Astrocyte of the cerebellum (primary cell): Measurements from ENCODE around the gene TBC1D17.
A peak's percentile ranks its signal among the peaks of the same experiment; 100 is the strongest.

ENCODE experiments used
- DNase-seq: peaks from one replicate; pipeline ENCODE4 v3.0.0-alpha.2; 2011; ENCODE audit warnings: low read depth
- H3K4me3 ChIP-seq: 2 replicates; pipeline ENCODE4 v1.5.1; 2011; ENCODE audit warnings: mild to moderate bottlenecking, low read depth, low read length, moderate library complexity
- in situ Hi-C: cut with HindIII; loops from 2 replicates; pipeline ENCODE4 v1.10.0; 2017; ENCODE audit warnings: low sequenced_read_pairs
- TF ChIP-seq, protein P1 (sequence below): IDR thresholded peaks from 2 replicates; pipeline ENCODE4 v1.5.1; 2012; ENCODE audit warnings: low read length, low read depth, moderate library complexity, mild to moderate bottlenecking; ENCODE audit errors: missing control alignments

The TBC1D17 gene

DNA sequence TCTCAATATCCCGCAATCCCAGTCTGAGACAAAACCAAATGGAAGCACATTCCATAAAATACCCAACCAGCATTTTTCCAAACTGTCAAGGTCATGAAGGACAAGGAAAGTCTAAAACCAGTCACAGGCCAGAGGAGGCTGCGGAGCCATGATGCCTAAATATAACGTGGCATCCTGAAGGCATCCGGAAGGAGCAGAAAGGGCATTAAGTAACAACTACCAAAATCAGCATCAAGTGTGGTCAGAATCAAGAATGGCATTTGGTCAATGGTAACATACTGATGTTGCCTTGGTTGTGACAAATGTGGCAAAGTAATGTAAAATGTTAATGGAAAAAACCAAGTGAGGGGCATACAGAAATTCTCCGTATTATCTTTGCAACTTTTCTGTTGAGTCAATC lies 48.0 kb downstream of the TBC1D17 start:
- TF ChIP-seq, protein P1, sequence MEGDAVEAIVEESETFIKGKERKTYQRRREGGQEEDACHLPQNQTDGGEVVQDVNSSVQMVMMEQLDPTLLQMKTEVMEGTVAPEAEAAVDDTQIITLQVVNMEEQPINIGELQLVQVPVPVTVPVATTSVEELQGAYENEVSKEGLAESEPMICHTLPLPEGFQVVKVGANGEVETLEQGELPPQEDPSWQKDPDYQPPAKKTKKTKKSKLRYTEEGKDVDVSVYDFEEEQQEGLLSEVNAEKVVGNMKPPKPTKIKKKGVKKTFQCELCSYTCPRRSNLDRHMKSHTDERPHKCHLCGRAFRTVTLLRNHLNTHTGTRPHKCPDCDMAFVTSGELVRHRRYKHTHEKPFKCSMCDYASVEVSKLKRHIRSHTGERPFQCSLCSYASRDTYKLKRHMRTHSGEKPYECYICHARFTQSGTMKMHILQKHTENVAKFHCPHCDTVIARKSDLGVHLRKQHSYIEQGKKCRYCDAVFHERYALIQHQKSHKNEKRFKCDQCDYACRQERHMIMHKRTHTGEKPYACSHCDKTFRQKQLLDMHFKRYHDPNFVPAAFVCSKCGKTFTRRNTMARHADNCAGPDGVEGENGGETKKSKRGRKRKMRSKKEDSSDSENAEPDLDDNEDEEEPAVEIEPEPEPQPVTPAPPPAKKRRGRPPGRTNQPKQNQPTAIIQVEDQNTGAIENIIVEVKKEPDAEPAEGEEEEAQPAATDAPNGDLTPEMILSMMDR, result no peak
- in situ Hi-C loops, result no loop called here
- no peak for DNase-seq
- H3K4me3 ChIP-seq, result no peak overlapping the region

DNA sequence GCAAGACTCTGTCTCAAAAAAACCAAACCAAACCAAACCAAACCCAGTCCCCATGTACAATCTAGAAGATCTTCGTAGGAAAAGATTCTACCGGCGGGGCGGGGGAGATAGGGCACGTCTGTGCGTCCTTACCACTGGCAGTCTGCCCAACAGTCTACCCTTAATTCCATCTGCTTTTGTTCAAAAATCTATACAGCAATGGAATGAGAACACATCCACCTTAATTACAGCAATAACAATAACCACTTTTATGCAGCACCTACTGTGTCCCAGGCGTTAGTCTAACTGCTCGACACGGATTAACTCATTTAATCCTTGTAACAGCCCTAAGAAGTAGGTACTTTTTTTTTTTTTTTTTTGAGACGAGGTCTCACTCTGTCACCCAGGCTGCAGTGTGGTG lies 49.0 kb downstream of the TBC1D17 start:
- no peak for DNase-seq
- H3K4me3 ChIP-seq, result no peak overlapping the region
- in situ Hi-C loops, result no loop called here
- TF ChIP-seq, protein P1, result no peak

DNA sequence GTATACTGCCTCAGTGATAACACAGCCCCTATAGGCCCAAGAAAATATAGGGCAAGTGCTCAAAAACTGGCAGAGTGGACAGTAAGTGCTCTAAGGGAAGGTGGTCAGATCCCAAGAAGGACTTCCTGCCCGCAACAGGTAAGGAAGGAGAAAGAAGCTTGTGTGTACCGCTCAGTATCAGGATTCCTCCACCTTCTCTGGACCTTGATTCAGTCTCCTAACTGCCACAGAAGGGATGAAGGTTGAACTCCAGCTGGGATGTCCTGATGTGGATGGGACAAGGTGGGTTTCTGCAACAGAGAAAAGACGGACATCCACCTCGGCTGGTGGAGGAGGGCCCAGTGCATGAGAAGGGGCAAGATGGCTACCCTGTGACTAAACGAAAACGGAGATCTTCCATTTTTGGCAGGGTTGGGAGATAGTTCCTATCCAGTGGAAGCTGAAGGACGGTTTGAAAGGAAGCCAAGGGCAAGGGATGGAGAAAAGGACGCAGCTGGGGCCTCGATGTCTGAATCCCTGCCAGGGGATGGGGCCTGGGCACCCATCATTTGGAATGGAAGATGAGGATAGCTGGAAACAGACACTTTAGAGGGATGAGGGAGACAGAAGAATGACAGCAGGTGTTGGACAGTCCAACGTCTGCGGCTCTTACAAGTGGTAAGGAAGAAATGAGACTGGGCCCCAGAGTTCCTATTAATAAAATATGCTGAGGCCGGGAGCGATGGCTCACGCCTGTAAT lies 50.2 kb downstream of the TBC1D17 start:
- TF ChIP-seq, protein P1, result no peak
- in situ Hi-C loops, result no loop called here
- H3K4me3 ChIP-seq, result peak overlapping the region; percentile 65
- no peak for DNase-seq

DNA sequence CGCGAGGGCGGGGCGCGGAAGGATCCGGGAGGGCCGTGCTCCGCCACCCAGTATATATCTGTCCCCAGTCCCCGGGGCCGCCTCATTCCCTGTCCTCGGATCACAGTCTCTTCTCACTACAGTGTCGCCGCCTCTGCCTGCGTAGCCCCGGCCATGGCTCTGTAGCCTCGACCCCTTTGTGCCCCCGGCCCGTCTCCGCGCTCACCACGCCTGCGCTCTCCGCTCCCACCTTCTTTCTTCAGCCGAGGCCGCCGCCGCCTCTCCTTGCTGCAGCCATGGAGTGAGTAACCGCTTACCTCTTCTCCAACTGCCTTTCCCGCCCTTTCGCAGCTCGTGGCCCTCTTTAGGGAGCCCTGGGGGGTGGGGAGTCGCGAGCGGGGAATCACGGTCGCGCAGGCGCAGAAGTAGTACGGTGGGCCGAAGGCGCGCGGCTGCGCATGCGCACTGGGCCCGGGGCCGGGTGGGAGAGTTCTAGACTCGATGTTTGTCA lies 51.7 kb downstream of the TBC1D17 start, which contains the start of the genes ATF5 and NUP62:
TSS of gene ATF5 (plus strand) at position 85 of the 490 bp plus-strand sequence. CDS start 1,646 bp downstream, outside the sequence.
TSS of gene NUP62 (minus strand) at position 384 of the 490 bp plus-strand sequence. CDS start 19,697 bp downstream, outside the sequence.
- H3K4me3 ChIP-seq, result peak within 1 kb of the TSS; percentile 65
- DNase-seq, result no peak
- in situ Hi-C loops, result no loop called here
- TF ChIP-seq, protein P1, result no peak

GRCh38 chr19:49929611-49930482 lies 52.3 kb downstream of the TBC1D17 start:
- TF ChIP-seq, protein P1, result no peak
- peak; percentile 91 for DNase-seq
- H3K4me3 ChIP-seq, result peak overlapping the region; percentile 65
- in situ Hi-C loops, result no loop called here

DNA sequence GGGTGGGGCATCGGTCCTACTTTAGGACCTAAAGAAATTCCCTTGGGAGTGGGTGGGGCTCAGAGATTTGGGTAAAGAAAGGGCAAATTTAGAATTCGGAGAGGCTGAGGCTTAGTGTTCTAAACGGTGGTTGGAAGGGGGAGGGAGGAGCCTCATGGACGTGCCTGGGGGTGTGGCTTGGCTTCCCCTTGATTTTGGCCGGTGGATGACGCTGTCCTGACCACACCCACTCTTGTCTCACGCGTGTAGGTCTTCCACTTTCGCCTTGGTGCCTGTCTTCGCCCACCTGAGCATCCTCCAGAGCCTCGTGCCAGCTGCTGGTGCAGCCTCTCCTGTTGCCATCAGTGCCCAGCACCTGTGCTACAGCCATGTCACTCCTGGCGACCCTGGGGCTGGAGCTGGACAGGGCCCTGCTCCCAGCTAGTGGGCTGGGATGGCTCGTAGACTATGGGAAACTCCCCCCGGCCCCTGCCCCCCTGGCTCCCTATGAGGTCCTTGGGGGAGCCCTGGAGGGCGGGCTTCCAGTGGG lies 53.0 kb downstream of the TBC1D17 start:
- TF ChIP-seq, protein P1, result no peak
- in situ Hi-C loops, result no loop called here
- no peak for DNase-seq
- peak overlapping the region; percentile 65 for H3K4me3 ChIP-seq
